Upper lobe of right lung (tissue), 1 donor: ENCODE data around the gene HEATR5B. TPM values are rescaled to one million over a fixed set of nuclear protein-coding genes. Genes with fewer than 3 reads are reported as not detected.

Experiments
- total RNA-seq: library from RNA; stranded (reverse); fragmentation: NEBNext Ultra II Directional; extraction: Animal tissue kit (Norgen Biotek cat#: 25700); gene quantifications from one replicate; pipeline ENCODE4 v1.2.1, GENCODE V29; 2021
- donor health status: DM: no; HTN: yes; CAD: no; lungs with severe emphysema.

Gene HEATR5B
- total RNA-seq, 1 donor from 2014 or later = 23.1 TPM

Other genes starting within 250 kb of the HEATR5B start
- gene STRN, start 117.8 kb downstream of the HEATR5B start, total RNA-seq = 33.1 TPM
- gene GPATCH11, start 146 bp upstream of the HEATR5B start, total RNA-seq = 7.8 TPM
- 57.1 TPM for gene EIF2AK2, start 72.6 kb upstream of the HEATR5B start, total RNA-seq
- not detected for gene SULT6B1, start 104.3 kb upstream of the HEATR5B start, total RNA-seq
- 38.8 TPM for gene CEBPZOS, start 112.1 kb upstream of the HEATR5B start, total RNA-seq
- gene CEBPZ, start 147.2 kb upstream of the HEATR5B start, total RNA-seq = 47.7 TPM
- gene NDUFAF7, start 147.3 kb upstream of the HEATR5B start, total RNA-seq = 16.7 TPM
- gene PRKD3, start 240.5 kb upstream of the HEATR5B start, total RNA-seq = 43.6 TPM